ELF-1 (cell line): ENCODE measurements around the gene FBXO2.

ENCODE experiments used
- DNase-seq: peaks from one replicate; pipeline ENCODE4 v3.0.0-alpha.2; 2016; ENCODE audit warnings: low read depth, low spot score

The FBXO2 gene

DNA sequence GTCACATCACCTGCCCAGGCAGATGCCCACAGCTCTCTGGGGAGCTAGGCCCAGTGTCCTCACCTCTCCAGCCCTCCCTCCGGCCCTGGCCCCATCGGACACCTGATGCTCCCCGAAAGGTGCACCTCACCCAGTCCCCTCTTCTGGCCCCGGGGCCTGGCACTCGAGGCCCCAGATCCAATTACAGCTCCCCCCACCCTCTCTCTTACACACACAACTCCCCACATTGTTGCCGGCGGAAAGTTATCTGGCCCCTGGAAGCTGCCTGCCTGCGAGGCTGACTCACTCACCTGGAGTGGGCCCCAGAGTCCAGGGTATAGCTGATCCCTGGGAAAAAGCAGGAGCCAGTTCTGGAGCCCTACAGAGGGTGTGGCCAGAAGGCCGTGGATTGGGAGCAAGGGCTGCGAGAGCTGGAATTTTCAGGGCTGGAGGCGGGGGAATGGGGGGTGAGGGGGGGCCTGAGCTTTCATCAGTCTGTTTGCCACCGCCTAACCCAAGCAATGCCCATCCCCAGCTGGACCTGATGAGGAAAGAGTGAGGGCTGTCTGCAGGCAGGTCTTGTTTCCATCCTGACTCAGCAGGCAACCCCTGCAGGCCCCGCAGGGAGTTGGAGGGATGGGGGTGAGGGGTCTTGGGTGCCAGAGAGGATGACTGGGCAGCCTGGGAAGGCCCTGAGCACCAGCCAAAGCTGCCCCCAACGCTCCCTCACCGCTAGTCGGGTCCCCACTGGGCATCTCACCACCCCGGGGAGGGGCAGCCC, 948 bp downstream of the FBXO2 start:
- peak; percentile 31 for DNase-seq

DNA sequence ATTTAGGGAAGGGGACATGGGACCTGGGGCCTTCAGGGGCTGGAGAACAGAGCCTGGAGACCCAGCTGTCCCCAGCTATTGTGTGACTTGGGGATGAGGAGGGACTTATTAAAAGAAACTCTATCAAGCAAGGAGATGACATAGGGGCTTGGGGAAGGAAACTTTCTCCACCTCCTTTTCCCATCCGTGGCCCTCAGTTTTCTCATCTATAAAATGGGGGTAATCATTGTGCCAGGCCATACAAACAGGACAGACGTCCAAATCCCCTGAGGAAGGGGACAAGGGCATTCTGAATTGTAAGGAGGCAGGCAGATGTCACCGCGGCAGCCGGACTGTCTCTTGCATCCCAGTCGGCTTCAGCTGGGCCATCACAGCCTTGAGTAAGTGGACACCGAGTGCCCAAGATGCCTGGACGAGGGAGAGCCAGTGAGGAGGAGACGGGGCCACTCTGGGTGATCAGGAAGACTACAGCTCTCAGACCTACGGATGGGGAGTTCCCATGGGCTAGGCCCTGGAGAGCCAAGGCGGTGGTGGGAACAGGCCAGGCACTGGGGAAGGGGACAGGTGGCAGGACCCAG, 1.9 kb downstream of the FBXO2 start:
- no peak for DNase-seq

DNA sequence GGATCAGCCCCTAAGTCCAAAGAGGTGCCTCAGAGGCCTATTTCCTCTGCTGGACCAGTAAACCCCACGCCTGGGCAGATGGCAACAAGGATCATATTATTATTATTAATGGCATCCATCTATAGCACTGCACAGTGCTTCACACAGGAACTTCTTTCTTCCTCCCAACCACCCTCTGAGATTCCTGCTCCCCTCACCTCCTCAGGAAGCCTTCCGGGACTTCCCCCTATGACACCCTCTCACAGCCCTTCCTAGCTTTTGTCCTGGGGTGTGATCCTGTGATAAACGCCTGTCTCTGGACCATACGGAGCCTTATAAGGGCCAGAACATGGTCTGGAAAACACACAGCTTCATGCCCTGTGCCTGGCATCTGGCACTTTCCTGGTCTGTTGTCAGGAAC, 3.2 kb downstream of the FBXO2 start:
- no peak for DNase-seq

DNA sequence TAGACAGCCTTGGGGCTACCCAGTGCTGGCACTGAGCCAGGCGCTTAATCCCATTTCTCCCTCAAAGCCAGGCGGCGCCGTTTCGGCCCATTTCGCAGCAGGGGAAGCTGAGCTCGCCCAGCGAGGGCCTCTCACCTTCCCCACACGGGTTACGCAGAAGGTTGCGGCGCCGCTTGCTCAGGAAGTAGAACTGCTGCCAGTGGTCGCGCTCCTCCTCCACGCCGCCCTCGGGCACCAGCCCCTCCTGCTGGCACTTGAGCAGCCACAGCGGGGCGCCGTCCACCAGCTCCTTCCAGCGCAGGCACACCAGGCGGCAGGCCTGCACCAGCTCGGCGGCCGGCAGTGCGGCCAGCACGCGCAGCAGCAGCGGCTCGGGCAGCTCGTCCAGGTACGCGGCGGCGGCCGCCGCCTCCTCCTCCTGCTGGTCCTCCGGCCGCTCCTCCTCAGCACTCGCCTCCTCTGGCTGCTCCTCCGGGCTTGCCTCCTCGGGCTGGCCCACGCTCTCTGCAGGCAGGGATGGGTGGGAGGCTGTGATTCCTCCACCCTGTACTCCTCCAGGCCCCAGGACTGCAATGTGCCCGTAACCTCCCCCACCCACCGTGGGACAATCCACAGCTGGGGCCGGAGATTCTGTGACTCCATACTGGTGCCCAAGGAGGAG, 3.8 kb downstream of the FBXO2 start:
- peak; percentile 91 for DNase-seq

DNA sequence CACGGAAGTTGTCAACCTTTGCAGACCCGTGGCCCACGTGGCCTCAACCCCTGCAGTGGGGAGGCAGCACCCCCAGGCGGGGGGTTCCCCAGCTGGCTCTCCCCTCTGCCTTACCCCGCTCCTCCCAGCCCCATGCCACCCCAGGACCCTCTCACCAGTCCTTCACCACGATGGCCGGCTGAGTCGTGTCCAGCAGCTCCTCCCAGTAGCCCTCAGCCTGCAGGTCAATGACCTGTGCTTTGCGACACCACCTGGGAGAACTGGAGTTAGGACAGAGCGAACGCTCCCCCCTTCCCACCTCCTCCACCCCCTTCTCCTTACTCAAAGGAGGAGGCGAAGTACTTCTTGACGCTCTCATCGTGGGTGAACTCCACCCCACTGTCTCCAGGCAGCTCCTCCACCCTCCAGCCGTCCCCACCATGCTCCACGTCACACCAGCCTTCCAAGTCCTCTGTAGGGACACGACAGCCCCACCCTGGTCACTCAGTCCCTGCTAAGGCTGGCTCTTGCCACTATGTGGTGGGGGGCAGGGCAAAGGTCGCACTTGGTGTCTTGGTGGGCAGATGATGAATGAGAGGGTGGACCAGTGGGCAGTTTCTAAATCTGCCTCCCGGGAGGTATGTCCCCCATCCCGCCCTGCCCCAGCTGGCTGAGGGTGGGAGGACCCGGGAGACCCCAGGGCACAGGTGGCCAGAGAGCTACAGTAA, 4.5 kb downstream of the FBXO2 start:
- no peak for DNase-seq

DNA sequence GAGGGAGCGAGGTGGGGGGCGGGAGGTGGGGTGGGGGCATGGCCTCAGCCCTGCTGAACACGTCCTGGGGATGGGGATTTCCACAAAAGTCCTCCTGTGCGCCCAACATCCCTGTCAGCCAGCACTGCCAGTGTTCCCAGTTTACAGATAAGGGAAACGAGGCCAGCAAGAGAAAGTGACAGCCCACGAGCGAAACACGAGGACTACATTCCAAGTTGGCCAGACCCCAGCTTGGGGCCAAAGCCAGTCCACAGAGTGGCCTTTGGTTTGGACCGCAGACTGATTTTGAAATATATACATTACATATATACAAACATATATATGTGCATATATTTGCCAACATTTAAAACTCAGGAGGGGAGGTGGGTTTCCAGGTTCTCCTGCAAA, 5.0 kb downstream of the FBXO2 start:
- DNase-seq, result no peak

DNA sequence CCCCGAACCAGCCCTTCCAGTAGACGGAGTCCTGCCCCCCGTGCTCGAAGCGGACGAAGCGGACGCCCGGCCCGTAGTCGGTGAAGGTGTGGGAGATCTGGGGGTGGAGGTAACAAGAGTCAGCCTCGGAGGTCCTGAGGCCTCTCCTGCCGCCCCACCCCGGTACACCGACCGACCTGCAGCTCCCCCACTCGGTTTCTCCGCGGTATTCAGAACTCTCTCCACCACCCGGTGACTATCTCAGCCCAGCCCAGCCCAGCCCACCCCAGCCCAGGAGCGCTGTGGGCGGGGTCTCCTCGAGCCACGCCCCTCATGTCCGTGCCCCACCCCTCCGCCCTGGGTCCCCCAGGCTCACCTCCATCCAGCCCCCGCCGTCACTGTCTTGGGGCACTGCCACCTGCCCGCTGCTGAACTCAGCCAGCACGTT, 5.5 kb downstream of the FBXO2 start:
- DNase-seq, result peak; percentile 52

DNA sequence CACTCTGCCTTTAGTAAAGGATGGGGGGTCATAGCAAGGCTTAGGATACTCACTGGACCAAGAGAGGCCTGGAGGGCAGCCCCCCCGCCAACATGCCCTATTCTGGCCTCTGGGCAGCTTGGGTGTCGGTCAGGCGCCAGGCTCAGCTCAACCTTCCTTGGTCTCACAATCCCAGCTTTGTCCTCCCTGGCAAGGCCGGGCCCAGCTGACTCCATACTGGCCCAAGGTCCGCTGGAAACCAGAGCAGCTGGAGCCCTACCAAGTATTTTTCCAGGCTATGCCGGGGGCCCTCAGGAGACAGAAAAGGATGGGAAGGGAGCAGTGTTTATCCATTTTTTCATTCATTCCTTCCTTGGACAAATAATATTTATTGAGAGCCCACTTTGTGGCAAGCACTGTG, 6.2 kb downstream of the FBXO2 start:
- no peak for DNase-seq

DNA sequence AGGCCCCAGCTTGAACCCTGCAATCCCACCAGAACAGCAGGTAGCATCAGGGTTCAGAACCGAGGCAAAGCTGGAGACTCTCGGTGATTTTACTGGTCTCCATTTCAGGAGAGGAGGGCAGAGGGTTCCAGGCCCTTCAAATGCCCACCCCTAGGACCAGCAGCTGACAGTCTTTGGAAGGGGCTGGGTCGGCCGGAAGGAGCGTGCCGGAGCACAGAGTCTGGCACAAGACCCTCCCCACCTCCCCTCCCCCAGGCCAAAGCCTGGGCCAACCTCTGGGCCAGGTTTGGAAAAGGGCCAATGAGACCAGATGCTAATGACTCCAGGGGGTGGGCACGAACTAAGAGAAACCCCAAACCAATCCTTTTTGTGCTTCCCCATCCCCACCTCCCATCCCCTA, 6.9 kb downstream of the FBXO2 start:
- no peak for DNase-seq

DNA sequence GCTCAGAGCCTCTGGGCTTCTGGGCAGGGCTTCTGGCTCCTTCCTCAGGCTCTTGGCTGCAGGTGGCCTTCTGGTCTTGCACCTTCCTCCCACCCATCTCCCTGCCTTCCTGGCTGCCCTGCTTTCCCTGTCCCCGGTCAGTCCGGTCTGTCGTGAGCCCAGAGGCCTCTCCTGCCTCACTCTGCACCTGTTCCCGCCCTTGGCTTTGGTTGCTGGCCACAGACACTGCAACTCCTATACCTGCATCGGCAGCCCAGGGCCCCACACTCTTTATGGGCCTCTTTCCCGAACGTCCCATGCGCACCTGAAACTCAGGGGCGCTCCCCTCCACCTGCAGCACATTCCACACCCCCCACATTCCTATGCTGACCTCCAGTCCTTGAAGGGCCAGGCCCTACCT, 7.9 kb downstream of the FBXO2 start:
- DNase-seq, result no peak

DNA sequence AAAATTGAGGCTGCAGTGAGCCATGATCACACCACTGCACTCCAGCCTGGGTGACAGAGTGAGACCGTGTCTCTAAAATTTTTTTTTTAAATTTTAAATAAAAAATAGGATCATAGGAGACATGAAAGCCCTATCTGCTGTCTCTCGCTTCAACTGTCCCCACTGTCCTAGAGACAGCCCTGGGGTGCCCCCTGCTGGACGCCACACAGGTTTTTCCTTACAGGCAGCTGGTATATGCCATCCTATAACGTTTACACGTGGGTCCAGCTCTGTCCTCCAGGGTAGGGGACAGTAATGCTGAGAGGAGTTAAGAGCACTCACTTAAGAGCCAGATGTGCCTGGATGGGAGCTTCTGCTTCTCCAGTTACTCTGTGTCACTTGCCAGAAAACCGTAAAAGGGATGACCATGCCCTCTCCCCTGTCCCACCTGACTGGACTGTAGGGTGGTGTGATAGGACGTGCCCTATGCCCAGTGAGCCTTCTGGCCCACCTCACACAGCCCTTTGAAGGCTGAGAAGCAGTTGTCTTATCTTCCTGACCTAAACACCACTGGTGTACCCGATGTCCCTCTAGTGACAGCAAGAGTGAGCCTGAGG, 8.5 kb downstream of the FBXO2 start:
- peak; percentile 68 for DNase-seq

DNA sequence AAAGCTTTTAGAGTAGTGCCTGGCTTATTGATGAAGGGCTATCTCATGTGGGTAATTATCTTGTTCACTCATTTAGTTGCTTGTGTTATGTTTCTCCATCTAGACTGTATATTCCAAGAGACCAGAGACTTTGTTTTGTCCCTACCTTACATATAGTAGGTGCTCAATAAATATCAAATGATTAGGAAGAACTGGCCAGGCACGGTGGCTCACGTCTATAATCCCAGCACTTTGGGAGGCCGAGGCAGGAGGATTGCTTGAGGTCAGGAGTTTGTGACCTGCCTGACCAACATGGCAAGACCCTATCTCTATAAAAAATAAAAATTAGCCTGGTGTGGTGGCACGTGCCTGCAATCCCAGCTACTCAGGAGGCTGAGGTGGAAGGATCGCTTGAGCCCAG, 9.0 kb downstream of the FBXO2 start:
- DNase-seq, result no peak

DNA sequence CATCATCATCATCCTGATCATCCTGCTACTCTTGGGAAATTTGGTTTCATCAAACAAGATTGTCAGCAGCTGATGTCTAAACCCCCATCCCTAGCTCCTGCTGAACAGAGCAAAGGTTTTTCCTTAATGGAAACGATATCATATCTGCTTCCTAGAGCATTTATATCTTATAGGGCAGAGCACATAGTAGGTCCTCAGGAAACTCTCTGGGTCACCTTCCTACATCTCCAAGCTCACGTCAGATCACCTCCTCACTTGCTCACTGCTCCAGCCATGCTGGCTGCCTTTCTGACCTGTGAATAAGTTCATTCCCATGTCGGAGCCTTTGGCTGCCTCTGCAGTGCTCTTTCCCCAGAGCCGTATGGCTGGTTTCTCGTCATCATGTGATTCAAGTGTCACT, 10.4 kb downstream of the FBXO2 start:
- no peak for DNase-seq

DNA sequence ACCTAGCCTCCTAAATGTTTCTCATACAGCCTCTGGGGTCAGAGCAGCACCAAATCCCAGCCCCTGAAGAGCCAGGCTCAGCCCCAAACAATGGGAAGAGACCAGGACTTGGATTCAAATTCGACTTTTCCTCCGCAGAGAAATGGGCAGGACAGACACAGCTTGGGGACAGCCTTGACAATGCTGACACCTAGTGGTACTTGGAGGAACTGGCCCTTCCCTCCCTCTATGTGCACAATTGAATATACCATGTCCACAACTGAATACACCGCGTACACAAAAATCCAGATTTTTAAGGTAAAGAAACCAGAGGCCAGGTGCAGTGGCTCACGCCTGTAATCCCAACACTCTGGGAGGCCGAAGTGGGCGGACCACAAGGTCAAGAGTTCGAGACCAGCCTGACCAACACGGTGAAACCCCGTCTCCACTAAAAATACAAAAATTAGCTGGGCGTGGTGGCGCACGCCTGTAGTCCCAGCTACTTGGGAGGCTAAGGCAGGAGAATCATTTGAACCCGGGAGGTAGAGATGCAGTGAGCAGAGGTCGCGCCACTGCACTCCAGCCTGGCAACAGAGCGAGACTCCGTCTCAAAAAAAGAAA, 11.7 kb downstream of the FBXO2 start:
- DNase-seq, result peak; percentile 78

DNA sequence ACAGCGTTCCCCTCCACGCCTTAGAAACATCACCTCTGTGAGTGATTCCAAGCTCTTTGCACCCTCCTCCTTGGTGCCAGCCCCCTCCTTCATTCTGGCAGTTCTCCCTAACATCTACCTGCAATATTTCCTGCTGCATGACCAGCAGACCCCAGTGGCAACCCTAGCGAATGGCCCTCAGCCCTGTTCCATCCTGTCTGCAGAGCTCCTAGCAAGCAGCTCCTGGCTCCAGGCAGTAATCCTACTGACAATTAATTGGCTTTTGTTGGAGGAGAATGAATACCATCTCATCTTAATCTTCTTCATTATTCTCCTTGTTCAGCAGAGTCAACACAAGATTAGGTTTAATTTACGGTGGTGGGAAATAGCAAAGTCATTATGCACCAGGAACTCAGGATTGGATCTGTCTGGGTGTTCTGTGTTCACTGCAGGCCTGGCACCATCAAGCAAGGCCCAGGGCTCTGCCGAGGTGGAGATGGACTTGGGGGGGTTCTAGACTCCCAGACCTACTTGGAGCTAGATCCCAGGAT, 12.4 kb downstream of the FBXO2 start:
- no peak for DNase-seq

DNA sequence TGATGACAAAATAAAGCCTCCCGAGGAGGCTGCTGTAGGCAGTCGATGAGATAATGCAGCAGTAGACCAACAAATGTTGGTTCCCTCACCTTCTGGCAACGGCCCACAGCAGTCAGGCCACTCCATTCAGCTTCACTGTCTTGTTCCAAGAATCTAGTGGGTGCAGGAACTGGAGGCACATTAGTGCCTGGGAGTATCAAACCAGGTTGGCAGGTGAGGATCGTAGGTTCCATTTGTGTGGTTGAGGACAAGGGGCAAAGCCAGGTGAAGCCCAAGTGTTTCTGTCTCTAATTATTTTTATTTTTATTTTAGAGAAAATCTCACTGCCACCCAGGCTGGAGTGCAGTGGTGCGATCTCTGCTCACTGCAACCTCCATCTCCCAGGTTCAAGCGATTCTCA, 13.3 kb downstream of the FBXO2 start:
- no peak for DNase-seq

DNA sequence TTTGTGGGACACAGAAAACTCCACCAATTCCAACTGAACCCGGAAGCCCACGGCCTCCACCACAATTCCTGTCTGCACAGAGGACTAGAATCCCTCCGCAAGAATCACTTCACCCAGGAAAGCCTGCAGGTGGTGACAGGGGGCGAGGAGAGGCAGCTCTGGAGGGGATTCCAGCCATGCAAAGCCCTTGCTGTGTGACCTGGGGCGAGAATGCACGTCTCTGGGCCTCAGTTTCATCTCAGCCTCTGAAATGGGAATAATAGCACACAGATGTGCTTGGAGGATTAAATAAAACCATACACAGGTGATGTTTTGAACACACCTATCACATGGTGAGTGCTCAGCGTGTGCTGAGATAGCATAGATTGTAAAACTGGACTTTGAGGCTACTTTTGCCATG, 14.1 kb downstream of the FBXO2 start:
- no peak for DNase-seq

DNA sequence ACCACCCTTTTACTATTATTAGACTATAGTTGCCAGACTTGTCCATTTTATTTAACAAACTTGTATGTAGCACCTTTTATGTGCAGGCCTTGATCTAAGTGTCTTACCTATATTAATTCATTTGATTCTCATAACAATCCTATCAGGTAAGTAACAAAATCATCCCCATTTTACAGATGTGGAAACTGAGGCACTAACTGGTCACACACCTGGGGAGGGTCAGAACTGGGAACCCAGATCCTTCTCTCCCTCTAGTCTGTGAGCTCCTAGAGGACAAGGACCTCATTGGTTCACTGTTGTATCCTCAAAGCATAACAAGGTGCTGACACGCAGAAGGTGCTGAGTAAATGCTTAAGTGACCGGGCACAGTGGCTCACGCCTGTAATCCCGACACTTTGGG, 14.9 kb downstream of the FBXO2 start:
- no peak for DNase-seq

DNA sequence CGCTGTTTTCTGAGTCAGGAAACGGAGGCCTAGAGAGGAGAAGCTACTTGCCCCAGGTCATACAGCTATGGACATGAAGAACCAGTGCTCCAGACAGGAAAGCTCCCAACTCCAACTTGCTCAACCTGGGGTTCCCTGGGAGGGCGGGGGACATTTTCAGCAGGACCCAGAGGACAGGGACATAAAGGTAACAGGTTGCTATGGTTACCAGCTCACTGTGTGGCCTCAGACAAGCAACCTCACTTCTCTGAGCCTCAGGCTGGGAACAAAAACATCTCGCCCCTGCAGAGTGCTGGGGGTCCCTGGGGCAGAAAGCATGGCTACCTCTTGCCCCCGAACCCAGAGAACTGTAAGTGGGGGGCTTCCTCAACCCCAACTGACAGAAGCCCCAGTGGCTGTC, 16.1 kb downstream of the FBXO2 start:
- no peak for DNase-seq

DNA sequence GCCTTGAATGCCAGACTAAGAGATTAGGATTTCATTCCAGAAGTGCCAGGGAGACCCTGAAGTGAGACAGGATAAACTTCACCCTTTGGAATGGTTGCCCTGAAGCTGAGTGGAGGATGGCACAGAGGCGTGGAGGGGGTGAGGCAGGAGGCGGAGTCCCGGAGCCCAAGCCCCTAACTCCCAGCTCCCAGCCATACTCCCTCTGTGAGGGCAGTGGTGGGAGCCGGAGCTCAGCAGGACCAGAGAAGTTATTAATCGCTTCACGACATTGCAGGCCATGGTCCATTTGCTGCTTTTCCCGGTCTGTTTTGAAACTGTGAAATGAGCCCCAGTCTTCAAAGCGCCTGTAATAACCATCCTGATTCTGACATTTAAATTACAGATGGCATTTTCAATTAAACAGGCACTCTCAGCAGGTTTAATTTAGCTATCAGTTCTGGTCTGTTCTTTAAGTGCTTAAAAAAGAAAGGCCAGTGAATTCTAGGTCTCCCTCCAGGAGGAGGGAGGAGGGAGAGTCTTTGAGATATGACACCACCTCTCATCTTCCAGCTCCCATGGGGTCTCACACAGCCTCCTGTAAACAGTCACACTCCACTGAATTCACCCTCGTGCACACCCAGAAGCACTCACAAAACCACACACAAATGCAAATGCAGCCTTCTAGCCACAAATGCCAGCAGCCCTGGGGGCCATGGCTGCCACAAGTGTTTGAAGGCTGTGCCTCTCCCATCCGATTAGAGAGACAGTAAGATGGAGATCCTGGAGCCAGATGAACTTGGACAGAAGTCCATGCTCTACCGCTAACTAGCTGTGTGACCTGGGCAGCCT, 19.6 kb downstream of the FBXO2 start:
- DNase-seq, result no peak
